Lower lobe of right lung (tissue), 2 donors: ENCODE results near the gene THY1. TPM values are rescaled to one million over a fixed set of nuclear protein-coding genes. Genes with fewer than 3 reads are reported as not detected.

Source experiments
- ATAC-seq, 2 donors: fragments of 200-7000 bp; cut with Tn5 transposase; one replicate each; pipeline ENCODE4 v1.9.1; 2020 to 2022; ENCODE audit warnings: mild to moderate bottlenecking in 2 of 2, moderate library complexity in 2 of 2
- DNase-seq: peaks from one replicate; pipeline ENCODE4 v3.0.0-alpha.2; 2020
- H3K27ac ChIP-seq: fragments of 200-600 bp; one replicate; pipeline ENCODE4 v1.8.0; 2022
- H3K27me3 ChIP-seq: fragments of 200-600 bp; one replicate; pipeline ENCODE4 v1.8.0; 2022; ENCODE audit warnings: low read depth
- H3K36me3 ChIP-seq: fragments of 200-600 bp; one replicate; pipeline ENCODE4 v1.8.0; 2022; ENCODE audit warnings: mild to moderate bottlenecking
- H3K4me1 ChIP-seq: fragments of 200-600 bp; one replicate; pipeline ENCODE4 v1.8.0; 2022
- H3K4me3 ChIP-seq: fragments of 200-600 bp; one replicate; pipeline ENCODE4 v1.8.0; 2022; ENCODE audit warnings: mild to moderate bottlenecking
- H3K9me3 ChIP-seq: fragments of 200-600 bp; one replicate; pipeline ENCODE4 v1.8.0; 2022
- CTCF ChIP-seq: fragments of 200-600 bp; IDR thresholded peaks from one replicate; pipeline ENCODE4 v1.8.0; 2022; ENCODE audit warnings: antibody characterized with exemption, mild to moderate bottlenecking
- intact Hi-C: fragments of 100-400 bp; cut with DNase I; formaldehyde crosslinking; loops from one replicate; pipeline ENCODE4 v1.11.0; 2022
- total RNA-seq: library from RNA; stranded (reverse); fragmentation: NEBNext Ultra II Directional; extraction: Animal tissue kit (Norgen Biotek cat#: 25700); gene quantifications from one replicate; pipeline ENCODE4 v1.2.1, GENCODE V29; 2021
- donor health status: DM: no; HTN: yes; CAD: no; lungs with severe emphysema.

Gene THY1
- total RNA-seq, 1 donor from 2014 or later, result 7.5 TPM

- ATAC-seq, result no peak
- intact Hi-C loops, result no loop called here
- Histone ChIP-seq H3K4me1 (peaks cover 15% of the 10 kb centered on the region), H3K4me3 (no peak overlapping the region), H3K27me3 (peaks cover 47% of the 10 kb centered on the region), H3K9me3 (no peaks in the 10 kb centered on the region), H3K27ac (no peak overlapping the region), H3K36me3 (no peaks in the 10 kb centered on the region)
- DNase-seq, result no peak
- TF ChIP-seq CTCF, result no peak
These were observed 3.0 kb downstream of the THY1 start for GRCh38 chr11:119419834-119420492.

- ATAC-seq, result no peak
- H3K4me1 ChIP-seq, result peaks cover 15% of the 10 kb centered on the region
- intact Hi-C loops, result no loop called here
These were observed 3.7 kb downstream of the THY1 start for GRCh38 chr11:119419246-119419645.

GRCh38 chr11:119418759-119419158, 4.2 kb downstream of the THY1 start:
- intact Hi-C loops, result no loop called here
- H3K36me3 ChIP-seq, result no peaks in the 10 kb centered on the region
- DNase-seq, result no peak
- H3K27ac ChIP-seq, result no peak overlapping the region
- ATAC-seq, result no peak
- H3K9me3 ChIP-seq, result no peaks in the 10 kb centered on the region
- peaks cover 15% of the 10 kb centered on the region for H3K4me1 ChIP-seq
- TF ChIP-seq CTCF, result no peak
- H3K4me3 ChIP-seq, result no peak overlapping the region
- H3K27me3 ChIP-seq, result peaks cover 41% of the 10 kb centered on the region

More at GRCh38 chr11:119419246-119419645, 3.7 kb downstream of the THY1 start:
- Histone ChIP-seq H3K9me3 (no peaks in the 10 kb centered on the region), H3K27ac (no peak overlapping the region), H3K4me3 (no peak overlapping the region), H3K36me3 (no peaks in the 10 kb centered on the region), H3K27me3 (peaks cover 45% of the 10 kb centered on the region)
- no peak for TF ChIP-seq CTCF
- no peak for DNase-seq

GRCh38 chr11:119417726-119418540, 5.0 kb downstream of the THY1 start:
- no peak for DNase-seq
- H3K4me1 ChIP-seq, result peaks cover 15% of the 10 kb centered on the region
- ATAC-seq, result no peak
- H3K27me3 ChIP-seq, result peaks cover 32% of the 10 kb centered on the region
- TF ChIP-seq CTCF, result no peak
- no peak overlapping the region for H3K27ac ChIP-seq
- no peaks in the 10 kb centered on the region for H3K9me3 ChIP-seq
- H3K4me3 ChIP-seq, result no peak overlapping the region
- intact Hi-C loops, result no loop called here
- H3K36me3 ChIP-seq, result no peaks in the 10 kb centered on the region

- Histone ChIP-seq H3K4me1 (peaks cover 10% of the 10 kb centered on the region), H3K27ac (no peak overlapping the region)
- no peak for DNase-seq
These were observed 6.1 kb downstream of the THY1 start for GRCh38 chr11:119416606-119417580.

More at GRCh38 chr11:119416606-119417580, 6.1 kb downstream of the THY1 start:
- no peak overlapping the region for H3K4me3 ChIP-seq
- no peaks in the 10 kb centered on the region for H3K36me3 ChIP-seq
- H3K9me3 ChIP-seq, result no peaks in the 10 kb centered on the region
- ATAC-seq, result no peak
- no peak for TF ChIP-seq CTCF
- H3K27me3 ChIP-seq, result peaks cover 22% of the 10 kb centered on the region
- intact Hi-C loops, result no loop called here
